GM12878 (cell line): ENCODE data around the gene UBE2Z. TPM values are rescaled to one million over a fixed set of nuclear protein-coding genes. Genes with fewer than 3 reads are reported as not detected.

ENCODE experiments used
- ATAC-seq: fragments of 200-7000 bp; cut with Tn5 transposase; 3 replicates; pipeline ENCODE4 v1.9.1; 2020; ENCODE audit warnings: mild to moderate bottlenecking, moderate library complexity
- BruUV-seq: library from RNA; stranded (reverse); fragments of 400-500 nt; replicated peaks from 2 replicates; lab custom pipeline; 2021; lab: Mats Ljungman, UMichigan
- CTCF ChIA-PET: fragments of 300-600 bp; sonication (Branson Sonifier 250); formaldehyde crosslinking; extraction: SDS; loops from one replicate; lab custom pipeline; 2021; ENCODE audit warnings: inconsistent platforms; lab: Yijun Ruan, JAX
- POLR2A ChIA-PET: fragments of 350-600 bp; formaldehyde crosslinking; extraction: SDS; loops from one replicate; lab custom pipeline; 2021; ENCODE audit warnings: inconsistent platforms; lab: Charles Lee
- RAD21 ChIA-PET: fragments of 300-600 bp; sonication (Branson Sonifier 250); formaldehyde crosslinking; loops from one replicate; lab custom pipeline; 2023; ENCODE audit warnings: antibody characterized with exemption; ENCODE audit not compliant: unreplicated experiment; lab: Charles Lee
- SMC1A ChIA-PET: fragments of 300-600 bp; sonication (Branson Sonifier 250); formaldehyde crosslinking; loops from one replicate; lab custom pipeline; 2023; ENCODE audit not compliant: unreplicated experiment, uncharacterized antibody; lab: Charles Lee
- DNase-seq: peaks from one replicate; pipeline ENCODE4 v3.0.0-alpha.2; 2011; ENCODE audit warnings: low read depth, low spot score
- FAIRE-seq: peaks from 3 replicates; lab custom pipeline; 2011; peaks lifted over from hg19 to GRCh38; lab: Jason Lieb, UNC
- H2AFZ ChIP-seq: 2 replicates; pipeline ENCODE4 v1.6.0; 2011; ENCODE audit warnings: low read depth, low read length, control low read depth; ENCODE audit not compliant: control insufficient read depth
- H3K27ac ChIP-seq: 2 replicates; pipeline ENCODE4 v1.5.1; 2011; ENCODE audit warnings: control low read depth; ENCODE audit not compliant: control insufficient read depth, insufficient read depth
- H3K27me3 ChIP-seq, 2 experiments: replicated peaks in 1 of 2; 2 replicates each; pipeline versions ENCODE4 v1.6.0 to v1.6.1; 2011; ENCODE audit warnings: low read length in 1 of 2; ENCODE audit not compliant: control insufficient read depth in 2 of 2, insufficient read depth in 2 of 2
- H3K36me3 ChIP-seq, 2 experiments: 2 replicates each; pipeline ENCODE4 v1.5.1; 2011; ENCODE audit warnings: low read length in 1 of 2; ENCODE audit not compliant: control insufficient read depth in 2 of 2, insufficient read depth in 2 of 2
- H3K4me1 ChIP-seq: 2 replicates; pipeline ENCODE4 v1.6.1; 2011; ENCODE audit warnings: mild to moderate bottlenecking, low read length, moderate library complexity, mixed read lengths; ENCODE audit not compliant: control insufficient read depth, insufficient read depth
- H3K4me2 ChIP-seq: 2 replicates; pipeline ENCODE4 v1.6.0; 2011; ENCODE audit warnings: control low read depth; ENCODE audit not compliant: control insufficient read depth, insufficient read depth
- H3K4me3 ChIP-seq: fragments of 200-600 bp; sonication (generic); 2 replicates; pipeline ENCODE4 v1.5.1; 2016
- H3K79me2 ChIP-seq: 2 replicates; pipeline ENCODE4 v1.6.0; 2011; ENCODE audit warnings: low read length; ENCODE audit not compliant: control insufficient read depth, insufficient read depth
- H3K9ac ChIP-seq: 2 replicates; pipeline ENCODE4 v1.8.0; 2011; ENCODE audit warnings: low read length, control low read depth, mixed read lengths; ENCODE audit not compliant: control insufficient read depth, insufficient read depth
- H3K9me3 ChIP-seq: replicated peaks from 3 replicates; pipeline ENCODE4 v1.5.1; 2011; ENCODE audit warnings: mild to moderate bottlenecking, low read length; ENCODE audit not compliant: control insufficient read depth, insufficient read depth
- H4K20me1 ChIP-seq: 2 replicates; pipeline ENCODE4 v1.6.0; 2011; ENCODE audit not compliant: control insufficient read depth, insufficient read depth
- HCFC1 ChIP-seq: fragments of 150-350 bp; IDR thresholded peaks from 2 replicates; pipeline ENCODE4 v1.6.1; 2014; ENCODE audit warnings: low read length
- HDAC6 ChIP-seq: fragments of 200-600 bp; sonication (generic); IDR thresholded peaks from one replicate; pipeline ENCODE4 v1.8.0; 2017; ENCODE audit warnings: antibody characterized with exemption; ENCODE audit not compliant: unreplicated experiment
- WGBS: methylation state at CpG from one replicate; pipeline ENCODE4 v1.1.6; 2016; ENCODE audit warnings: low lambda C conversion rate; ENCODE audit not compliant: insufficient replicate concordance, insufficient coverage; ENCODE audit errors: missing lambda C conversion rate; 5-methylcytosine and 5-hydroxymethylcytosine counted together
- in situ Hi-C: fragments of 300-500 bp; cut with MboI; formaldehyde crosslinking; loops from 9 replicates; pipeline ENCODE4 v1.14.3; 2018; ENCODE audit warnings: mixed read lengths
- intact Hi-C: fragments of 100-400 bp; cut with micrococcal nuclease; formaldehyde crosslinking; loops from one replicate; pipeline ENCODE4 v1.14.2; 2022; ENCODE audit not compliant: unreplicated experiment
- polyA plus RNA-seq, 11 experiments: library from polyadenylated mRNA; depleted of rRNA in 4 of 11; unstranded in 6 of 11; stranded (reverse) in 5 of 11; fragments of >200 nt; fragmentation: Nextera tagmentation in 4 of 11; fragmentation: Illumina TruSeq in 1 of 11; extraction: Ambion mirVana in 4 of 11; extraction: Trizol in 1 of 11; gene quantifications; 1 replicate in 1 of 11; 2 replicates in 10 of 11; pipeline versions ENCODE4 v1.2.1 to v1.2.3, GENCODE V29; 2011 to 2016; ENCODE audit warnings: inconsistent platforms in 2 of 11, missing spikeins in 2 of 11, low read depth in 1 of 11
- total RNA-seq, 4 experiments: library from RNA; depleted of rRNA in 3 of 4; stranded (reverse); fragments of >200 nt in 3 of 4; fragmentation: Illumina TruSeq in 1 of 4; extraction: Trizol in 1 of 4; gene quantifications; 2 replicates each; pipeline versions ENCODE4 v1.2.1 to v1.2.3, GENCODE V29; 2013 to 2021
- TF ChIP-seq, protein P1 (sequence below): fragments of 450-650 bp; IDR thresholded peaks from 2 replicates; pipeline ENCODE4 v1.6.1; 2017; ENCODE audit warnings: antibody characterized with exemption, mild to moderate bottlenecking, moderate library complexity
- TF ChIP-seq, protein P2 (sequence below): fragments of 150-350 bp; IDR thresholded peaks from 2 replicates; pipeline ENCODE4 v1.6.1; 2014; ENCODE audit warnings: mild to moderate bottlenecking, low read depth, low read length

Gene UBE2Z
- total and polyA plus RNA-seq, 10 of the 15 experiments (the other 5 are each of a cell fraction or from before 2014, with no cell fraction given), result 23.1 to 191 (median 57.4) TPM

DNA sequence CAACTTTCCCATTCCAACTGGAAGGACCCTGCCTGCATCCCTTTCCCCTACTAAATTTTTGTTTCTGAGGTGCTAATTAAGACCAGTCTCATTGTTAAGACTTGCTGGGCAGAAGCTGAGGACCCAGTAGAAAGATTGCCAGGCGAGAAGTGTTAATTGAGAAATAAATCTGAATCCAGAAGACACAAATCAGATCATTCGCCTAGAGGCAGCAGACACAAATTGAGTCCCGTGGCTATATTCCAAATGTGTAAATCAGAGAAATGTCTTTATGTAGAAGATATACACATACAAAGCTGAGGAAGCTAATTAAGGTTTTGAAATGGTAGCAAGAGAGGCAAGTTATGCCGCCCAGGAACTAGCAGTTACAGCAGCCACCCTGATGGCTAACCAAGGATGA is 47.8 kb upstream of the UBE2Z start:
- Histone ChIP-seq H3K79me2 (no peaks in the 10 kb centered on the region), H3K9me3 (no peaks in the 10 kb centered on the region), H3K4me2 (no peak overlapping the region), H3K9ac (no peak overlapping the region), H3K27me3 (no peaks in the 10 kb centered on the region), H3K4me3 (no peak overlapping the region), H3K4me1 (no peaks in the 10 kb centered on the region), H2AFZ (no peak overlapping the region), H3K27ac (no peak overlapping the region), H3K36me3 (peaks cover 1 to 11% of the 10 kb centered on the region in 2 experiments; a peak in 3 of 4 replicates), H4K20me1 (no peaks in the 10 kb centered on the region)
- CTCF ChIA-PET, result interaction anchor here (0.9 to 4.0 kb wide), 4 partner anchors 10 to 45 kb away, joined by 3 to 22 read pairs (median 7); no protein-coding TSS in a partner anchor
- no peak for DNase-seq
- POLR2A ChIA-PET, result interaction anchor here (0.5 to 0.8 kb wide), 2 partner anchors 10 to 15 kb away, joined by 3 read pairs; no protein-coding TSS in a partner anchor
- WGBS, result 98% methylated on average over 4 of the region's 4 CpGs
- RAD21 ChIA-PET, result no interaction called here
- SMC1A ChIA-PET, result interaction anchor here (1.0 to 2.0 kb wide), 6 partner anchors 8 to 52 kb away, joined by 3 to 7 read pairs (median 4); no protein-coding TSS in a partner anchor
- ATAC-seq, result no peak
- no TSS peak for BruUV-seq
- FAIRE-seq, result no peak
- TF ChIP-seq, protein P1, sequence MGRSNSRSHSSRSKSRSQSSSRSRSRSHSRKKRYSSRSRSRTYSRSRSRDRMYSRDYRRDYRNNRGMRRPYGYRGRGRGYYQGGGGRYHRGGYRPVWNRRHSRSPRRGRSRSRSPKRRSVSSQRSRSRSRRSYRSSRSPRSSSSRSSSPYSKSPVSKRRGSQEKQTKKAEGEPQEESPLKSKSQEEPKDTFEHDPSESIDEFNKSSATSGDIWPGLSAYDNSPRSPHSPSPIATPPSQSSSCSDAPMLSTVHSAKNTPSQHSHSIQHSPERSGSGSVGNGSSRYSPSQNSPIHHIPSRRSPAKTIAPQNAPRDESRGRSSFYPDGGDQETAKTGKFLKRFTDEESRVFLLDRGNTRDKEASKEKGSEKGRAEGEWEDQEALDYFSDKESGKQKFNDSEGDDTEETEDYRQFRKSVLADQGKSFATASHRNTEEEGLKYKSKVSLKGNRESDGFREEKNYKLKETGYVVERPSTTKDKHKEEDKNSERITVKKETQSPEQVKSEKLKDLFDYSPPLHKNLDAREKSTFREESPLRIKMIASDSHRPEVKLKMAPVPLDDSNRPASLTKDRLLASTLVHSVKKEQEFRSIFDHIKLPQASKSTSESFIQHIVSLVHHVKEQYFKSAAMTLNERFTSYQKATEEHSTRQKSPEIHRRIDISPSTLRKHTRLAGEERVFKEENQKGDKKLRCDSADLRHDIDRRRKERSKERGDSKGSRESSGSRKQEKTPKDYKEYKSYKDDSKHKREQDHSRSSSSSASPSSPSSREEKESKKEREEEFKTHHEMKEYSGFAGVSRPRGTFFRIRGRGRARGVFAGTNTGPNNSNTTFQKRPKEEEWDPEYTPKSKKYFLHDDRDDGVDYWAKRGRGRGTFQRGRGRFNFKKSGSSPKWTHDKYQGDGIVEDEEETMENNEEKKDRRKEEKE, result no peak
- TF ChIP-seq, protein P2, sequence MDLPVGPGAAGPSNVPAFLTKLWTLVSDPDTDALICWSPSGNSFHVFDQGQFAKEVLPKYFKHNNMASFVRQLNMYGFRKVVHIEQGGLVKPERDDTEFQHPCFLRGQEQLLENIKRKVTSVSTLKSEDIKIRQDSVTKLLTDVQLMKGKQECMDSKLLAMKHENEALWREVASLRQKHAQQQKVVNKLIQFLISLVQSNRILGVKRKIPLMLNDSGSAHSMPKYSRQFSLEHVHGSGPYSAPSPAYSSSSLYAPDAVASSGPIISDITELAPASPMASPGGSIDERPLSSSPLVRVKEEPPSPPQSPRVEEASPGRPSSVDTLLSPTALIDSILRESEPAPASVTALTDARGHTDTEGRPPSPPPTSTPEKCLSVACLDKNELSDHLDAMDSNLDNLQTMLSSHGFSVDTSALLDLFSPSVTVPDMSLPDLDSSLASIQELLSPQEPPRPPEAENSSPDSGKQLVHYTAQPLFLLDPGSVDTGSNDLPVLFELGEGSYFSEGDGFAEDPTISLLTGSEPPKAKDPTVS, result no peak
- TF ChIP-seq HDAC6 (no peak), HCFC1 (no peak)
- in situ Hi-C loops (no loop called here), intact Hi-C loops (no loop called here)
